Measurements from ENCODE around the gene LAMB3.

LAMB3 gene

DNA sequence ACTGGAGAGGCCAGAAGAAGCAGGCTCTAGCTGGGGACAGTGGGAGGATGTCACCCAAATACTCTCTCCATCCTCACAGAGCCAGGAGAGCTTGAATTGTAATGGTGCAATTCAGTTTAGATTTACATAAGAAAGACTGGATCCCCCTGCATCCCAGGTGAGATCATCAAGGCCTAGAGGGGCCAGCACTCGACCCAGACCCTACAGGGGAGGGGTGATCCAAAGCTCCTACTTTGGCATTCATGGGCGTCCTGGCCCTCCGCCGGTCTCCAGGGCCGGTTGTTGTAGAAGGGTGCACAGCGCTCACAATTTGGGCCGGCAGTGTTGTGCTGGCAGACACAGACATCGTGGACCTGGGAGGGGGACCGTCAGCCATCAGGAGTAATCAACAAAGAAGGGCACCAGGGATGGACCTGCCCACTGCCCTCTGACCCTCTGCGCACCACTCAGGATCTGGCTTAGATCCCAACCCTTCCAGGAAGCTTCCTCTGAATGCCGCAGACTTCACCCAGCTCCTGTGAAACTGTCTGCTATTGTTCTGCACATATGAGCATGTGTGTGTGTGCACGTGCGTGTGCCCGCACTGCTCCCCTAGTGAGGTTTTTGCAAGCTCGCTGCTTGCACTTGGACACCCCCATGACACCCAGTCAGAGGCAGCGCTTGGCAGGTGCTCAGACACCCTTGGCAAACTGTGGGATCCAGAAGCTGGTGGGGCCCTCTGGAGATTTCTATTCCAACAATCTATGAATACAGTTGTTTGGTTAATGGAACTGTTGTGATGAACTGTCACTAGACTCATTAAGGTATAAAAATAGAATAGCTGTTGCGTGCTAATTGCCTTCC lies 21.6 kb downstream of the LAMB3 start:
- DNase-seq = no peak

DNA sequence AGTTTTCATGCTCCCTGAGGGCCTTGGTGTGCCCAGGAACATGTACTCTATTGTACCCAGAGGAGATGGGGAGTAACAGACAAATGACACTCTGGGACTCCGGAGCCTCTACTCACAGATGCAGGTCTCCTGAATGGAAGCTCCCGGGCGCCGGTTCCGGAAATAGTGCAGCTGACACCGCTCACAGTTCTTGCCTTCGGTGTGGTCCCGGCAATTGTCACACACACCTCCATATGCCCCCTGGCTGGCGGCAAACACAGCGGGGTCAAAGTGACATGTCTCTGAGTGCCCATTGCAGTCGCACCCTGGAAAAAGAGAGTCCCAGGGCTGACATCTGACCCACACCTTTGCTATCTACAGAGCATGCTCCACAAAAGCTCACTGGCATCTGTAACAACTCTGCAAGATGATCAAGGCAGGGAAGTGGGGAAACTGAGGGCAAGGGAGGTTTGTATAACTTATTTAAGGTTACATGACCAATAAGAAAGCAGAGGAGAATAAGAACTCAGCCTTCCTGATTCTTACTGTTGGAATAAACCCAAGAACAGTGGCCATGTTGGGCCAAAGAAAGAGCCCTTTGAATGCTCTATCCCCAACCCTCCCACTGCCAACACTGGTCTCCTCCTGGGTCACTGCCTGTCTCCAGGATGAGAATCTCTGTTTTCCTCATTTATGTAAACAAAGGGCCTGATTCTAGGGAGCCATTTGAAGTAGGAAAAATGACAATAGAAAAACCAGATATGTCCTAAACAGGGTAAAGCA lies 22.4 kb downstream of the LAMB3 start:
- DNase-seq = no peak

DNA sequence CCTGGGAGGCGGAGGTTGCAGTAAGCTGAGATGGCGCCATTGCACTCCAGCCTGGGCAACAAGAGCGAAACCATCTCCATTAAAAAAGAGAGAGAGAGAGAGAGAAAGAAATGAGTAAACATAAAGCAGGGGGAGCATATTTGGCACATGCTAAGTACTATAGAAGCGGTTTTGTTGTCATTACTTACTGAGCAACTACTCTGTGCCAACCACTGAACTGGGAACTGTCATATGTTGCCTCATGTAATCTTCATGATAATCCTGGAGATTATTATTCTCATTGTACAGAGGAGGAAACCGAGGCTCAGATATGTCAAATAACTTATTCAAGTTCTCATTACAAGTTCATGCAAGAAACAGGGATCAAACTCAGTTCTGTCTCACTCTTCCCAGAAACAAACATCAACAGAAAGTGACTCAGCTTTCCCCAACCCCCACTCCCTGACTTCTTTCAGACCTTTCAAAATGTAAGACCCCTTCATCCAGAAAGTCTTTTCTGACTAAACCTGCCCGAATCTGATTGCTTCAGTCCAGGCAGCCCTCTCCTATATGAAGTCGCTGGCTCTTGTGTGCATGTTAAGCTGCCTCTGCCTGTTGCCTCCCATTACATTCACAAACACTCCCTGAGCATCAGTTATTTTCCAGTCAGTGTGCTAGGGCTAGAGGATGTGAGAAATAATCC lies 23.5 kb downstream of the LAMB3 start:
- no peak for DNase-seq

DNA sequence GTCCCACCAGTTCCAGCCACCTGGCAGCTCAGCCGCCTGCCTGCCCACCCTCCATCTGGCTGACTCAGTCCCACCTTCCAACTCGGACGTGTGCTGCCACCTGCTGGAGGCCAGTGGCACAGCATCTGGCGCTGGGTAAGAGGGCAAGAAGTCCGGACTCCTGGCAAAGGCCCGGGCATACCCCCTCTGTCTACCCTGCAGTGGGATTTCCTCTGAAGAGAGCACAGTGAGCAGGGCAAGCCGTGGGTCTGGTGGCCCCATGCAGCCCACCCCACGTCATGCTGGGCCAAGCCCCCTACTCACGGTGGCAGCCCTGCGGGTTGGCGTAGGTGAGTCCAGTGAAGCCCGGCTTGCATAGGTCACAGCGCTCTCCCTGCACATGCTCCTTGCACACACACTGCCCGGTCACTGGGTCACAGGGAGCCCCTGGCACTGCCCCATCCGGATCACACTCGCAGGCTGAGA lies 24.5 kb downstream of the LAMB3 start:
- DNase-seq = peak; percentile 18

DNA sequence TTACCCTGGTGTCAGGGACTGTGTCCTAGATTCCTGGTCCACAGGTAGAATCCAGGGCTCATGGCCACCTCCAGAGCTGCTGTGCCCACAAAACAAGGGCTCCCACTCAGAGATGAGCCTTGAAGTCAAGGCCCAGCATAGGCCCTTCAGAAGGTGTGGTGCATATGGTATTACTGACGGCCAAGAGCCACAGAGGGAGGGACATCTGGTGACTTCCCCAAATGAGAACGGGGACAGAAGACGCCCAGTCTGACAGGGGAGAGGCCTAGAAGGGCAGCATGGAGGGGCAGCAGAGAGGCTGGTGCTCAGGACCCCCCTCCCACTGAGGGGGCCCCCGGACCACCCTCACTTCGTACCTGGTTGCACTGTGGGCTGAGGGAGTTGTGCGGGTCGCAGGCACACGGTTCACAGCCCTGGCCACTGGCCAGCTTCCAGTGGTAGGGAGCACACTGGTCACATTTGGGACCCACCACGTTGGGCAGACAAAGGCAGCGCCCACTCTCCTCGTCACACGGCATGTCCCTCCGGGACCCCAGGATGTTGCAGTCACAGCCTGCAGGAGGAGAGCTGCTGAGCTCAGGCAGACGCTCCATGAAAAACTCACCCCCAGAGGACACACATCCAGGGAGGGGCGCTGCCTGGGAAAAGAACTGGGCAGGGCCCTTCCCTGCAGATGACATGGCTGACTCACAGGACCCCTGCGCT lies 25.0 kb downstream of the LAMB3 start:
- no peak for DNase-seq

DNA sequence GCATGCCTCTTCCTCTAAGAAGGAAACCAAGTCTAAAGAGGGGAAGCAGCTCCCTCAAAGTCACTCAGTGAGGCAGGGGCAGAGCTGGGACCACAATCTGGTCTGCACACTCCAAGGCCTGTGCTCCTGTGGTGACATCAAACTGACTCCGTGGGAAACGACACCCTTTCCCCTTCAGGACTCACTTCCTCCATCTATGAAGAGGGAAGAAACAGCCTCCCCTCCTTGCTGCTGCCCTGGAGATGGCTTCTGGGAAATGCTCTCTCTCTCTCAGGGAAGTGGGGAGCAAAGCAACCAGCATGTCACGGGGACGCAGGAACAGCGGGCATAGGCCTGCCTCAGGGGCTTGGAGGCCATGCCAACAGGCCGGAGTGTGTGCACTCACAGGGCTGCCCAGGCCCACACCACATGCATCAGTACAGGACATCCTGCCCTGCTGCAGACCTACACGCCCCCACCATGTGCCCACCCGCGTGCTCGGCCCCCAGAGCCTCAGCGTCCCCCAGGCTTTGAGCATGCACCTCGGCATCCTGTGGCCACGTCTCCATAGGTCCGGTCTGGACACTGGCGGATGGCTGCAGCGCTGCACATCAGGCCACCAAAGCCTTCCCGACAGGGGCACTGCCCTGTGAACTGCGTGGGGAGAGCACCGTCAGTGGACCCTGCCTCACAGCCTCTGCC lies 25.7 kb downstream of the LAMB3 start:
- no peak for DNase-seq

DNA sequence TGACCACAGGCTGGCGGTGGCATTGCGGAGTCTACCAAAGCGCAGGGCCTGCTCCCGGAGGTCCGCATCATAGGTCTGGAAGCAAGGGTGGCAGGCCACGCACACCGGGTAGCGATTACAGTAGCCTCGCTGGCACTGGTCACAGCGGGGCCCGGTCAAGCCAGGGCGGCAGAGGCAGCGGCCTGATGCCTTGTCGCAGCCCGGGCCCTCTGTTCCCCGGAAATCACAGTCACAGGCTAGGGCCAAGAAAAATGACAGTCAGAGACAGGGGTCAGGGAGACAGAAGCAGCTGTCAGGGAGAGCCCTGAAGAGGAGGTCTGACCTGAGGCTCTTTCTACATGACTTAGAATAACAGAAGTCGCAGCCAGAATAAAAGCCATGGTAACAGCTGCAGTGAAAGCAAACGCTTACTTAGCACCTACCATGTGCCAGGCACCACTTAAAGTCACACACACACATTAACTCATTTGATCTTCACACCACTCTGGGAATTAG lies 26.4 kb downstream of the LAMB3 start:
- no peak for DNase-seq

DNA sequence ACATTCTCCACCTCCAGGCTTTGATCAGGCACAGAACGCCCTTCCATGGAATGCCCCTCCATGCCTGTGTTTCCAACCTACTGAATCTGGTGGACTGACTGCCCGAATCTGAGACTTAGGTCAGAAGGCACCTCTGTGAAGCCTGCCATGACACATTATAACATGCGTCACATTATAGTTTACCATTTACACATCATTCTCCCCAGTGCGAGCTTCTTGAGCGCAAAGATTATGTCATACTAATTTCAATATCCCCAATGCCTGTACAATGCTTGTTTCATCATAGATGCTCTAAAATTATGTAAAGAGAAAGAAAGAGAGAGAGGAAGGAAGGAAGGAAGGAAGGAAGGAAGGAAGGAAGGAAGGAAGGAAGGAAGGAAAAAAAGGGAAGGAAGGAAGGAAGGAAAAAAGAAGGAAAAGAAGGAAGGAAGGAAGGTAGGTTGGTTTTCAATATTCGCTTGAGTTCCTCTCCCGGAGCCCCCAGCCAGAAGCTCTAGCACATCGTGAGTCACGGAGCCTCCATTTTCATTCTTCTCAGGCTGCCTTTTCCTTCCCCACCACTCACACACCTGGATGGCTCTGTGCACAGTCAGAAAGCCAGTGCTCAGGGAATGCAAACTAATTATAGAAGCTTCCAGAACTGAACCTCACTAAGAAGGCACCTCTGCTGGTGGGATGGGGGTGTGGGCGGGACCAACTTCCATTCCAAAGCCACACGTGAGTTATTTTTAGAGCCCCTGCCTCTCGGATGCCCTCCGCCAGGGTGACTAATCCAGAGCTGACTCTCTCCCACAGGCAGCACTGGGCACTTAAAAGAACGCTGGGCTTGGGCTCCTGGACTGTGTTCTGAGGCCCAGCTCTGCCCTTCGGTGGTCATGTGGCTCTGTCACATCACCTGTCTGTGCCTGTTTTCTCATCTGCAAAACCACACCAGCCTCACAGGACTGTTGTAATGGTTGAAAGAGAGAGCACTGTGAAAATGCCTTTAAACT lies 27.4 kb downstream of the LAMB3 start:
- no peak for DNase-seq

DNA sequence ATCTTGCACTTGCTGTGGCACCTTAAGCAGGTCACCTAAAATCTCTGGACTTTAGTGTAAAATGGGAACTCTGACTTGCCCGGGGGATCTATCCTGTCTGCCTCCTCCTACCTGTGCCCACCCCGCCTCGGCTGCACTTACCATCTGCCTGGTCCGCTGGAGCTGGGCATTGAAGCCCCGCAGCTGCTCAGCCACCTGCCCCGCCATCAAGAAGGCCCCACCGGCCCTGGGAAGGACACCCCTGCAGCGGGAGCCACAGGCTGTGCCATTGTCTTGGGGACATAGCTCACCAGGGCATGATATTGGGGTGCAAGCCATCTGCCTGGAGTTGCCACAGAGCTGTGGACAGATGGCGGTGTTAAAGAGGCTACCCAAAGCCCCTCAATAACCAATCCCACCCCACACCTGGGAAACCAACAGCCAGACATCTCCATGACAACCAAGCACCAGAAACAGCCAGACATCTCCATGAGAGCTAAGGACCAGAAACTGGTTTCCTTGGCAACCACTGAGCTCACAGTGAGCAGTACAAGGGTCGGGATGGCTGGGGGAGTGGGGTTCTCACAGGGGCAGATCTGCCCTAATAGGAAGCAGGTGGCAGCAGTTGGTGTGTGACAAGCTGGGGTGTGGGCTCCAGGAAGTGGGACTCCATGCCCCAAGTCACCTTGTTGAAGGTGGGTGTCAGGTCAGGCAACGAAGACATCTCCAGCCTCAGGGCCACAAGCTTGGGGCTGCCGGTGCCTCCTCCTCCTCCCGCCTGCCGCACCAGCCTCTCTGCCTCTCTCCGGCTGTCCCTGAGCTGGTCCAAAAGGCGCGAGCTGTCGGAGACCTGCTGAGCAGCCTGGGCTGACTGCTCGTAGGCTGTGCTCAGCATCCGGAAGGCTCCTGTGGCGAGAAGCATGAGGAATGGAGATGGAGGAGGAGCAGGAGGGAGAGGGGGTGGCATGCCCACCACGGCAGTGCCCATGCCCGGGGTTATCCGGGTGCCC lies 29.1 kb downstream of the LAMB3 start:
- DNase-seq = no peak

DNA sequence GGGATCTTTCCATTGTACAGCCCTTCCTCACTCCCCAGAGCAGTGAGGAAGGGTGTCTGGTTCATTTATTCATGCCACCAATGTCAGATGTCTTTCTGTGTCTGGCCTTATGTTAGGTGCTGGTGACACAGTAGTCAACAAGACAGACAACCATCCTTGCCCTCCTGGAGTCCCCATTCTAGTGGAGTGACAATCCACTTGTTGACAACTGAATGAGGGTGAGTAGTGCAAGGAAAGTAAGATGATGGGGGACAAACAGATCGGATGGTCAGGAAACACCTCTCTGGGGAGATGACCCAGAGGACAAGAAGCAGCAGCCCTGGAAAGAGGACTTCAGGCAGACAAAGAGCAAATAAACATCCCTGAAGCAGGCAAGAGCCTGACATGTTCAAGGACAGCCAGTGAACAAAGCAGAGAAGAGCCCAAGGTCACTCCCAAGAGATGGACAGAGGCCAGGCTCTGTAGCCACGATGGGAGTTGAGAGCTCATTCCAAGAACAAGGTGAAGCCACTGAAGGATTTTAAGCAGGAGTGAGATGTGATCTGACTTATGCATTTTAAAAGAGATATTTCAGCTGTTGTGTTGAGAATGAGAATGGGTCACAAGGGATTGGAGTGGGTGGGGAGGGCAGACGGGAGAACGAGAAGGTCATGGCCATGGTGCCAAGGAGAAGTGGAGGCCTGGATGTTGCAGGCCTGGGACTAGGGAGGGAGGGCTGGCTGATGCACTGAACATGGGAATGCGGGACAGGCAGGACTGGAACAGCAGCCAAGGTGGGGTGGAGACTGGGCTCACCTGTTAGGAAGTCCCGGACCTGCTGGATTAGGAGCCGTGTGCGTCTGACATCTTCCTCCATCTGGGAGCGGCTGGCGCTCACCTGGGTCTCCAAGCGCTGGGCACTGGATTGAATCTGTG lies 30.2 kb downstream of the LAMB3 start:
- no peak for DNase-seq

DNA sequence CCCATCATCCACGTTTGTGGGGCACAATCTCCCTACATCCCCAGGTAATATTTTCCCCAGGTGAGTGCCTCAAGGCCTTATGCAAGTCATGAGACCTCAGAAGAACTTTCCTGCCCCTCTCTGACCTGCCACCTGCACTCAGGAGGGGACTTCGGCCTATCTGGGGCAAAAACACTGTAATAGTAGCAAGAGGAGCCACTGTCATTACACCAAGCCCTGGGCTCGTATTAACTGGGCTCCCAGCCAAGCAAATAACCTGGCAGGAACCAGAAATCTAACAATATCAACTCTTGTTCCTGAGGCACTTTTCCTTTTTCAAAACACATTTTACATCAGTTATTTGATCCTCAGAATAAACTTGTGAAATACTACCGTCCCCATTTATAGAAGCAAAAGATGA lies 30.9 kb downstream of the LAMB3 start:
- no peak for DNase-seq

DNA sequence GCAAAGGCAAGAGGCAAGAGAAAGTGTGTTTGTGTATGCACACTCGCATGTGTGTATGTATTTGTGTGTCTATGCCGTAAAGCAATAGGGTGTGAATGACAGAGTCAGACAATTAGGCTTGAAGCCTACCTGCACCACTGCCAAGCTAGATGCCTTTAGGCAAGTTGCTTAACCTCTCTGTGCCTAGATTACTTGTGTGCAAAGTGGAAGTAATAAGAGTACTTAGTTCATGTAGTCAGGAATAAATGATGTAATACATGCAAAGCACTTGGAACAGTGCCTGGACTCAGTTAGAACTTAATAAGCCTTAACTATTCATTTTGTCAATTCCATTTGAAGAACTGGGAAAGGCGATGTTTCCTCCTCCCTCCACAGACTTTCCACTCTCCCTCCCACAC lies 31.7 kb downstream of the LAMB3 start:
- DNase-seq = no peak

DNA sequence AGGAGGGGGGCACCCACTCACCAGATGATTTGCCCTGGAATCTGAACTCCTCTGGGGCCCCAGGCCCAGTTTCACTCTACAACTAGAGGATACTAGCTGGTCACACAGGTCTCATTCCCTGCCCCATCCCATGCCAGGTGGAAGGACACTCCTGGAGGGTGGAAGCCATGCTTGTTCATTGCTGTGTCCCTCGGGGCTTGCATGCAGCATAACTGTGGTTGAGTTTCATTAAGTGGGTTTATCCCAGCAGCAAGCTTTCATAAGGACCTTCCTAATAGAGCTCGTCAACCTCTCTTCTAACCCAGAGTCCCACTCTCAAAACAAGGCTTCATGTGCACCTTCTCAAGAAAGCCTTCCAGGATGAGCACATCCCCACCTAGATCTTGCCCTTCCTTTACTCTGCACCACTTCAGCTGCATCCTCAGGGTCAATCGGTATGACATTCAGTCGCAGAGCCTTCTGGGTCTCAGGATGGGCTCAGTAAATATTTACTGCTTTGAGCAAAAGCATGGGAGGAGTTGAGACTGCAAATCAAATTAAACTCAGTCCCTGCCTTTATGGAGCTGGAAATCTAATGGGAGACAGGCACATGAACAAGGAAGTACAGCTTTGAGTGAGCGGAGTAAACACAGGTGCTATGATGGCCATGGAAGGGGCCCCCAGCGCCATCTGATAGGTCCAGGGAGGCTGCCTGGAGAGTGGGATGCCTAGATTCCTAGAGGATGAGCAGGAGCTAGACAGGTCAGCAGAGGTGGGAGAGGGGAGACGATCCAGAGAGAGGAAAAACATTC lies 32.3 kb downstream of the LAMB3 start:
- no peak for DNase-seq

DNA sequence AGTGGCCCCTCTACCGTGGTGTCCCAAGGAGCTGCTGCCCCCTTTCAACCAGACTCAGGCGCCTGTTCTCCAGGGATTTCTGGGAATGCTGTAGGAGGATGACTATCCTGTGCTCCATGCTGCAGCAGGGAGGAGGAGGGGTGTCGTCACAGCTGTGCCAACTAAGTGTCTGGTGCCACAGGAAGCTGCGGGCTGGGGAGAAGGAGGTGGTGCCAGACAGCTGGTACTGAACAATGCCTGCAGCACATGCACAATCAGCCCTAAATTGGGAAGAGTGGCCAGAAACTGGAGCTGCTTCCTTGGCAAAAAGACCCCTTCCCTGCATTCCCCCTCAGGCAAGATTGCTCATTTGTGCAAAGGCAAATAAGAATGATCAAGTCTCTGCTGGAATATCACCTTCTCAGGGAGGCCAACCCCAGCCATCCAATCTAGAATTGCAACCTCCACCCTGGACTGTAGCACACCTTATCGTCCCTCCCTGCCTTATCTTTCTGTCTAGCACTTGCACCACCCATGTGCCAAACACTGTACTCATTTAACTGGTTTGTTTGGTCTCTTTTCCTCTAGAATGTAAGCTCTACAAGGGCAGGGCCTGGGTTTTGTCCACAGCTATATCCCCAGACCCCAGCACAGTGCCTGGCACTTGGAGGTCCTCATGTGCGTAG lies 33.3 kb downstream of the LAMB3 start:
- no peak for DNase-seq

DNA sequence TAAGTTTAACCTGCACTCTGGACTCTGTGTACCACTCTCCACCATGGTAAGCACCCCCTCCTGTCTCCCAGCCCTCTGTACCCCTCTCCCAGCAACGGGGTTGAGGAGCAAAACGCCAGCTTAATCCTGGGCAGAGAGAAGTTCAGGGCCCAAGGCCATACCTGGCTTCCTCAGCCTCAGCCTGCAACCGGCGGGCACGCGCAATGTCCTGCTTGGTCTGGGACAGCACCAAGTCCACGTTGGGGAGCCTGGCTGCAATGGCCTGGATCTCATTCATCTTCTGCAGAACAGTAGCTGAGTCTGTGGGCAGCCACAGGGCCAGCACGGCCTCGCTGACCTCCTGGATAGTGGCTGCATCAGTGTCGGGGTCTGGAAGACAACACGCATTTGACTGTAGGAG lies 33.9 kb downstream of the LAMB3 start:
- DNase-seq = no peak

DNA sequence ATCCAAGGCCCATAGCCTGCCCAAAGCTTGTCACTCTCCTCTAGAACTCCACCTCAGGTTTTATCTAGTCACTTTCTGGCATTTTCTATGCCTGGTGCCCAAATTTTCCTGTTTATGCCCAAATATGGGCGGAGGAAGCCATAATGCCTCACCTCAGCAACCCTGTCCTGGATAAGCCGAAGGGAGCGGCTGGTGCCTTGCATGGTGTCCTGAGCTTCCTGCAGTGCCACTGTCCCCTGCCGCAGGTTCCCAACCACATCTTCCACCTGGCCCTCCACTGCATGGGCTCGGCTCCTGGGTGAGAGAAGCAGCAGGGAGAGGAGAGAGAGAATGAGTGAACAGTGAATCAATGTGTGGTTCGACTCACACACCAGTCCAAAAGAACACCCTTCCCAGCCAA lies 34.5 kb downstream of the LAMB3 start:
- no peak for DNase-seq

DNA sequence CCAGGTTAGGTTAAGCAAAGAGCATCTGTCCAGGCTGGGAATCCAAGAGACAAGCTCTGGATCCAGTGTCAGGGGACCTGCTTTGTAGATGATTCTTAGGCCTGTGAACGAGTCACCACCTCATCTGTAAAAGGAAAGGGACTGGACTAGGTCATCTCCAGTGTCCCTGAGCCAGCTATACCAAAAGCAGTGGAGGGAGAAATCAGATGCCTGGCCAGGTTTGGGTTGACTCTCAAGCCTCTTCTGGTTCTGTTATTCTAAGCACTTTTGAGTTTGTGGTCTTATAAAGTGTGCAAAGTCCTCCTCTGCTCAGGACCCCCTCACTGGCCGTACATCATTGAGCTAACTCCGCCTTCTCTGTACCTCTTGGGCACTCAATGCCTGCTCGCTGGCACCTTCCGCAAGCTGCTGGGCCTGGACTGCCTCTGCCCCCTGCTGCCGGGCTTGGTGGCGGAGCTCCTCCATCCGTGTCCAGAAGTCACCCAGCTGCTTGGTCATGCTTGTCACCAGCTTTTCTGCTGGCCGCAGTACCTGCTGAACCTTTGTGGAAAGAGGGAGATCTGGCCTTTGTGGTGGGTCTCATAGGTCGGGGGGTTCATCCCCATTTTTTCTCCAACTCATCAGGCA lies 35.1 kb downstream of the LAMB3 start:
- no peak for DNase-seq
